Keratinocyte (primary cell): ENCODE measurements around the gene TTC9.

Experiments used
- EZH2 ChIP-seq: IDR thresholded peaks from one replicate; pipeline ENCODE4 v1.6.1; 2012; ENCODE audit warnings: inconsistent platforms, mild to moderate bottlenecking, low read length, moderate library complexity
- TF ChIP-seq, protein P1 (sequence below), 3 experiments: IDR thresholded peaks in 1 of 3; conservative IDR thresholded peaks in 1 of 3; optimal IDR thresholded peaks in 1 of 3; 2 replicates in 2 of 3; 3 replicates in 1 of 3; pipeline versions ENCODE3 to v1.5.1; 2011; ENCODE audit warnings: low read length in 3 of 3, mild to moderate bottlenecking in 3 of 3, moderate library complexity in 2 of 3, control low read depth in 1 of 3, inconsistent platforms in 1 of 3; ENCODE audit not compliant: insufficient read depth in 2 of 3; ENCODE audit errors: extremely low read depth in 1 of 3

GRCh38 chr14:70697701-70698100 is 56.0 kb downstream of the TTC9 start:
- TF ChIP-seq, protein P1, sequence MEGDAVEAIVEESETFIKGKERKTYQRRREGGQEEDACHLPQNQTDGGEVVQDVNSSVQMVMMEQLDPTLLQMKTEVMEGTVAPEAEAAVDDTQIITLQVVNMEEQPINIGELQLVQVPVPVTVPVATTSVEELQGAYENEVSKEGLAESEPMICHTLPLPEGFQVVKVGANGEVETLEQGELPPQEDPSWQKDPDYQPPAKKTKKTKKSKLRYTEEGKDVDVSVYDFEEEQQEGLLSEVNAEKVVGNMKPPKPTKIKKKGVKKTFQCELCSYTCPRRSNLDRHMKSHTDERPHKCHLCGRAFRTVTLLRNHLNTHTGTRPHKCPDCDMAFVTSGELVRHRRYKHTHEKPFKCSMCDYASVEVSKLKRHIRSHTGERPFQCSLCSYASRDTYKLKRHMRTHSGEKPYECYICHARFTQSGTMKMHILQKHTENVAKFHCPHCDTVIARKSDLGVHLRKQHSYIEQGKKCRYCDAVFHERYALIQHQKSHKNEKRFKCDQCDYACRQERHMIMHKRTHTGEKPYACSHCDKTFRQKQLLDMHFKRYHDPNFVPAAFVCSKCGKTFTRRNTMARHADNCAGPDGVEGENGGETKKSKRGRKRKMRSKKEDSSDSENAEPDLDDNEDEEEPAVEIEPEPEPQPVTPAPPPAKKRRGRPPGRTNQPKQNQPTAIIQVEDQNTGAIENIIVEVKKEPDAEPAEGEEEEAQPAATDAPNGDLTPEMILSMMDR (optimal IDR thresholded peaks at IDR 0.05 in 1 of 3, IDR thresholded peaks at IDR 0.05 in 1 of 3, conservative IDR thresholded peaks at IDR 0.05 in 1 of 3; ENCODE audit: extremely low read depth in 1 of 3, insufficient read depth in 2 of 3, low read length in 3 of 3): no peak
- no peak for TF ChIP-seq EZH2
